Activated CD8-positive, alpha-beta T cell treated with anti-CD3 and anti-CD28 coated beads for 36 hours (primary cell): Measurements from ENCODE around the gene RAB8B. TPM values are rescaled to one million over a fixed set of nuclear protein-coding genes. Genes with fewer than 3 reads are reported as not detected.
"Not testable (repeated sequence)": the region's sequence is repeated elsewhere in the genome, so short reads cannot be mapped to it uniquely, and the experiment has no call there.

Experiments used
- ATAC-seq: fragments of 200-7000 bp; cut with Tn5 transposase; one replicate; pipeline ENCODE4 v1.10.0; 2021; ENCODE audit warnings: mild to moderate bottlenecking, moderate library complexity
- CTCF ChIA-PET: fragments of 350-600 bp; sonication (Branson Sonifier 250); formaldehyde crosslinking; loops from one replicate; lab custom pipeline; 2021; ENCODE audit warnings: antibody characterized with exemption; lab: Charles Lee
- POLR2A ChIA-PET: fragments of 350-600 bp; sonication (Branson Sonifier 250); formaldehyde crosslinking; loops from one replicate; lab custom pipeline; 2021; ENCODE audit warnings: antibody characterized with exemption; lab: Charles Lee
- DNase-seq: peaks from one replicate; pipeline ENCODE4 v3.0.0-alpha.2; 2020
- H3K27ac Mint-ChIP-seq: one replicate; pipeline ENCODE4 v1.8.0; 2021; ENCODE audit warnings: mild to moderate bottlenecking, mixed read lengths
- H3K27me3 Mint-ChIP-seq: one replicate; pipeline ENCODE4 v1.8.0; 2021; ENCODE audit warnings: mixed read lengths
- H3K36me3 Mint-ChIP-seq: one replicate; pipeline ENCODE4 v1.8.0; 2021; ENCODE audit warnings: low read depth, mixed read lengths
- H3K4me1 Mint-ChIP-seq: one replicate; pipeline ENCODE4 v1.8.0; 2021; ENCODE audit warnings: low read depth, mixed read lengths
- H3K4me3 Mint-ChIP-seq: one replicate; pipeline ENCODE4 v1.8.0; 2021; ENCODE audit warnings: mild to moderate bottlenecking, moderate library complexity, mixed read lengths
- H3K9me3 Mint-ChIP-seq: one replicate; pipeline ENCODE4 v1.8.0; 2021; ENCODE audit warnings: mixed read lengths
- CTCF ChIP-seq: fragments of 200-600 bp; IDR thresholded peaks from one replicate; pipeline ENCODE4 v1.8.0; 2022; ENCODE audit warnings: antibody characterized with exemption, mild to moderate bottlenecking
- intact Hi-C: fragments of 100-400 bp; cut with micrococcal nuclease; formaldehyde crosslinking; loops from one replicate; pipeline ENCODE4 v1.10.0; 2022
- total RNA-seq, 2 experiments: library from RNA; stranded (reverse); gene quantifications; one replicate each; pipeline ENCODE4 v1.2.3, GENCODE V29; 2021

RAB8B gene
- total RNA-seq, 2 experiments from 2014 or later: 252 to 261 TPM

- ATAC-seq (peak; percentile 42), DNase-seq (no peak)
- H3K4me3 Mint-ChIP-seq: no peak overlapping the region
- no peaks in the 10 kb centered on the region for H3K9me3 Mint-ChIP-seq
- H3K4me1 Mint-ChIP-seq: peaks cover 75% of the 10 kb centered on the region
- H3K27ac Mint-ChIP-seq: peak overlapping the region; percentile 76
- no peaks in the 10 kb centered on the region for H3K27me3 Mint-ChIP-seq
- ChIA-PET POLR2A (interaction anchor here (4.1 kb wide), 1 partner anchor 41 kb away, joined by 20 read pairs; no protein-coding TSS in a partner anchor), CTCF (interaction anchor here (0.8 to 1.6 kb wide), 4 partner anchors 10 to 12 kb away, joined by 3 to 6 read pairs (median 4); no protein-coding TSS in a partner anchor)
- TF ChIP-seq CTCF: no peak
- peaks cover 59% of the 10 kb centered on the region for H3K36me3 Mint-ChIP-seq
- intact Hi-C loops: loop anchor here (5.0 kb wide), 1 partner anchor 42 kb away; no protein-coding TSS in a partner anchor
Measured at GRCh38 chr15:63233667-63234423, 44.4 kb downstream of the RAB8B start.

GRCh38 chr15:63234451-63234870 is 45.1 kb downstream of the RAB8B start:
- CTCF ChIA-PET: interaction anchor here (1.4 kb wide), 1 partner anchor 10 kb away, joined by 4 read pairs; no protein-coding TSS in a partner anchor
- Mint-ChIP-seq H3K27me3 (no peaks in the 10 kb centered on the region), H3K9me3 (no peaks in the 10 kb centered on the region), H3K36me3 (peaks cover 60% of the 10 kb centered on the region), H3K4me3 (no peak overlapping the region), H3K4me1 (peaks cover 75% of the 10 kb centered on the region), H3K27ac (peak overlapping the region; percentile 76)
- intact Hi-C loops: loop anchor here (5.0 kb wide), 1 partner anchor 42 kb away; no protein-coding TSS in a partner anchor
- no peak for DNase-seq
- POLR2A ChIA-PET: interaction anchor here (4.1 kb wide), 1 partner anchor 42 kb away, joined by 20 read pairs; no protein-coding TSS in a partner anchor
- no peak for ATAC-seq
- TF ChIP-seq CTCF: no peak

GRCh38 chr15:63236272-63236671 is 46.9 kb downstream of the RAB8B start:
- intact Hi-C loops: no loop called here
- POLR2A ChIA-PET: no interaction called here
- peaks cover 62% of the 10 kb centered on the region for H3K36me3 Mint-ChIP-seq
- no peak overlapping the region for H3K27ac Mint-ChIP-seq
- H3K9me3 Mint-ChIP-seq: no peaks in the 10 kb centered on the region
- CTCF ChIA-PET: interaction anchor here (1.5 kb wide), 1 partner anchor 70 kb away, joined by 5 read pairs; no protein-coding TSS in a partner anchor
- H3K27me3 Mint-ChIP-seq: no peaks in the 10 kb centered on the region
- H3K4me3 Mint-ChIP-seq: no peak overlapping the region
- ATAC-seq (no peak), DNase-seq (no peak)
- peaks cover 76% of the 10 kb centered on the region for H3K4me1 Mint-ChIP-seq
- no peak for TF ChIP-seq CTCF

- DNase-seq, H3K4me3 Mint-ChIP-seq, intact Hi-C loops, POLR2A ChIA-PET, H3K9me3 Mint-ChIP-seq, ATAC-seq, H3K27me3 Mint-ChIP-seq: not testable (repeated sequence)
- Mint-ChIP-seq H3K27ac (peak overlapping the region; percentile 25), H3K4me1 (peaks cover 75% of the 10 kb centered on the region), H3K36me3 (peaks cover 65% of the 10 kb centered on the region)
- CTCF ChIA-PET: interaction anchor here (1.5 kb wide), 1 partner anchor 71 kb away, joined by 5 read pairs; no protein-coding TSS in a partner anchor
Measured at GRCh38 chr15:63237086-63237485, 47.7 kb downstream of the RAB8B start.

GRCh38 chr15:63238171-63238570 is 48.8 kb downstream of the RAB8B start:
- ATAC-seq (peak; percentile 11), DNase-seq (no peak)
- CTCF ChIA-PET: interaction anchor here (1.0 to 1.5 kb wide), 4 partner anchors 33 to 72 kb away, joined by 3 to 6 read pairs (median 4); no protein-coding TSS in a partner anchor
- Mint-ChIP-seq H3K36me3 (peaks cover 69% of the 10 kb centered on the region), H3K4me3 (no peak overlapping the region), H3K27ac (peak overlapping the region; percentile 75), H3K9me3 (no peaks in the 10 kb centered on the region), H3K4me1 (peaks cover 78% of the 10 kb centered on the region), H3K27me3 (no peaks in the 10 kb centered on the region)
- intact Hi-C loops: no loop called here
- POLR2A ChIA-PET: interaction anchor here (0.9 to 1.9 kb wide), 3 partner anchors 11 to 71 kb away, joined by 3 to 5 read pairs (median 3); no protein-coding TSS in a partner anchor
- no peak for TF ChIP-seq CTCF
